Measurements from ENCODE around the gene RASA3.

DNA sequence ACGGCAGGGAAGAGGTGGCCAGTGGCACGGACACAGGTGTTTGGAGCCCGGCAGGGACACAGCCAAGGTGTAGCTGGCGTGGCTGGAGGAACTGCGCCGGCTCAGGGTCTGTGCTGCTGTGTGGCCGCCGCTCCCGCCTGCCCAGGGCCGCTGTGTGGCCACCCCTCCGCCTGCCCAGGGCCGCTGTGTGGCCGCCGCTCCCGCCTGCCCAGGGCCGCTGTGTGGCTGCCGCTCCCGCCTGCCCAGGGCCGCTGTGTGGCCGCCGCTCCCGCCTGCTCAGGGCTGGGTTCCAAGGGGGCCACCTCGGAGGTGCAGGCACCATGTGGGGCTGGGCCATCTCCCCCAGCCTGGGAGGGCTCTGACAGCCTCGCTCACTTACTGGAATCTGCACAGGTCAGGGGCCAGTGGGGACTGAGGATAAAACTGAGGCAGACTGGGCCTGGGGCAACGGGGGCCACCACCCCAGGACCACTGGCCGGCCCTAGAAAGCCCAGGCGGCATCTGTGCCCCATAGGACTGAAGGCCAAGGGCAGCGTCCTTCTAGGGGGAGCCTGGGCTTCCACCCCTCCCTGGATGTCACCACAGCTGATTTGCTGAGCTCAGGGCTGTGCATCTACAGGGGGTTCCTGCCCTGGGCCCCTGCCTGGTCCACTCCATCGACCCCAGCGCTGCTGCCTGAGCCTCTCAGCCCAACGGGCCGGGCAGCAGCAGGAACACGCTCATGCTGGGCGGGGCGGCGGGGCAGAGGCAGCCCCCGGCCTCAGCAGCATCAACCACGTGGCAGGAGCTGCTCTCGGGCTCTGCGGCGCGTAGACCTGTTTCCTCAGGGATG lies 180.1 kb downstream of the RASA3 start:
- TF ChIP-seq PRPF4 (IDR thresholded peaks at IDR 0.05; ENCODE audit: insufficient read depth, low read depth, low read length, poor library complexity, severe bottlenecking) (no peak), TAF9B (IDR thresholded peaks at IDR 0.05; ENCODE audit: partially characterized antibody) (no peak), RUNX1 (IDR thresholded peaks at IDR 0.05; ENCODE audit: low read depth) (no peak), RAD21 (CRISPR knock-in tag; conservative IDR thresholded peaks at IDR 0.05 in 1 of 2, IDR thresholded peaks at IDR 0.05 in 1 of 2) (no peak), KDM1A (IDR thresholded peaks at IDR 0.05) (no peak), ARHGAP35 (IDR thresholded peaks at IDR 0.05; ENCODE audit: partially characterized antibody) (no peak), POLR2AphosphoS5 (IDR thresholded peaks at IDR 0.05; ENCODE audit: control insufficient read depth, insufficient read depth, low read depth, low read length) (no peak), ZNF140 (CRISPR knock-in tag; IDR thresholded peaks at IDR 0.05) (no peak), FOXK2 (conservative IDR thresholded peaks at IDR 0.05 in 1 of 2, IDR thresholded peaks at IDR 0.05 in 1 of 2; ENCODE audit: low read depth in 2 of 2) (no peak)
- TF ChIP-seq, protein P1, sequence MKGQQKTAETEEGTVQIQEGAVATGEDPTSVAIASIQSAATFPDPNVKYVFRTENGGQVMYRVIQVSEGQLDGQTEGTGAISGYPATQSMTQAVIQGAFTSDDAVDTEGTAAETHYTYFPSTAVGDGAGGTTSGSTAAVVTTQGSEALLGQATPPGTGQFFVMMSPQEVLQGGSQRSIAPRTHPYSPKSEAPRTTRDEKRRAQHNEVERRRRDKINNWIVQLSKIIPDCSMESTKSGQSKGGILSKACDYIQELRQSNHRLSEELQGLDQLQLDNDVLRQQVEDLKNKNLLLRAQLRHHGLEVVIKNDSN (CRISPR knock-in tag; IDR thresholded peaks at IDR 0.05) = no peak
- TF ChIP-seq, protein P2, sequence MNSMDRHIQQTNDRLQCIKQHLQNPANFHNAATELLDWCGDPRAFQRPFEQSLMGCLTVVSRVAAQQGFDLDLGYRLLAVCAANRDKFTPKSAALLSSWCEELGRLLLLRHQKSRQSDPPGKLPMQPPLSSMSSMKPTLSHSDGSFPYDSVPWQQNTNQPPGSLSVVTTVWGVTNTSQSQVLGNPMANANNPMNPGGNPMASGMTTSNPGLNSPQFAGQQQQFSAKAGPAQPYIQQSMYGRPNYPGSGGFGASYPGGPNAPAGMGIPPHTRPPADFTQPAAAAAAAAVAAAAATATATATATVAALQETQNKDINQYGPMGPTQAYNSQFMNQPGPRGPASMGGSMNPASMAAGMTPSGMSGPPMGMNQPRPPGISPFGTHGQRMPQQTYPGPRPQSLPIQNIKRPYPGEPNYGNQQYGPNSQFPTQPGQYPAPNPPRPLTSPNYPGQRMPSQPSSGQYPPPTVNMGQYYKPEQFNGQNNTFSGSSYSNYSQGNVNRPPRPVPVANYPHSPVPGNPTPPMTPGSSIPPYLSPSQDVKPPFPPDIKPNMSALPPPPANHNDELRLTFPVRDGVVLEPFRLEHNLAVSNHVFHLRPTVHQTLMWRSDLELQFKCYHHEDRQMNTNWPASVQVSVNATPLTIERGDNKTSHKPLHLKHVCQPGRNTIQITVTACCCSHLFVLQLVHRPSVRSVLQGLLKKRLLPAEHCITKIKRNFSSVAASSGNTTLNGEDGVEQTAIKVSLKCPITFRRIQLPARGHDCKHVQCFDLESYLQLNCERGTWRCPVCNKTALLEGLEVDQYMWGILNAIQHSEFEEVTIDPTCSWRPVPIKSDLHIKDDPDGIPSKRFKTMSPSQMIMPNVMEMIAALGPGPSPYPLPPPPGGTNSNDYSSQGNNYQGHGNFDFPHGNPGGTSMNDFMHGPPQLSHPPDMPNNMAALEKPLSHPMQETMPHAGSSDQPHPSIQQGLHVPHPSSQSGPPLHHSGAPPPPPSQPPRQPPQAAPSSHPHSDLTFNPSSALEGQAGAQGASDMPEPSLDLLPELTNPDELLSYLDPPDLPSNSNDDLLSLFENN (IDR thresholded peaks at IDR 0.05; ENCODE audit: low read depth in 2 of 2, low read length in 2 of 2) = no peak
- TF ChIP-seq, protein P3, sequence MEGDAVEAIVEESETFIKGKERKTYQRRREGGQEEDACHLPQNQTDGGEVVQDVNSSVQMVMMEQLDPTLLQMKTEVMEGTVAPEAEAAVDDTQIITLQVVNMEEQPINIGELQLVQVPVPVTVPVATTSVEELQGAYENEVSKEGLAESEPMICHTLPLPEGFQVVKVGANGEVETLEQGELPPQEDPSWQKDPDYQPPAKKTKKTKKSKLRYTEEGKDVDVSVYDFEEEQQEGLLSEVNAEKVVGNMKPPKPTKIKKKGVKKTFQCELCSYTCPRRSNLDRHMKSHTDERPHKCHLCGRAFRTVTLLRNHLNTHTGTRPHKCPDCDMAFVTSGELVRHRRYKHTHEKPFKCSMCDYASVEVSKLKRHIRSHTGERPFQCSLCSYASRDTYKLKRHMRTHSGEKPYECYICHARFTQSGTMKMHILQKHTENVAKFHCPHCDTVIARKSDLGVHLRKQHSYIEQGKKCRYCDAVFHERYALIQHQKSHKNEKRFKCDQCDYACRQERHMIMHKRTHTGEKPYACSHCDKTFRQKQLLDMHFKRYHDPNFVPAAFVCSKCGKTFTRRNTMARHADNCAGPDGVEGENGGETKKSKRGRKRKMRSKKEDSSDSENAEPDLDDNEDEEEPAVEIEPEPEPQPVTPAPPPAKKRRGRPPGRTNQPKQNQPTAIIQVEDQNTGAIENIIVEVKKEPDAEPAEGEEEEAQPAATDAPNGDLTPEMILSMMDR (IDR thresholded peaks at IDR 0.05 in 2 of 3, conservative IDR thresholded peaks at IDR 0.05 in 1 of 3; ENCODE audit: insufficient read depth in 2 of 3, low read depth in 1 of 3, low read length in 3 of 3) = no peak

Measured in K562 (cell line).